DND-41 (cell line): Measurements from ENCODE around the gene CLUH.

Source experiments
- ATAC-seq: fragments of 200-7000 bp; cut with Tn5 transposase; 3 replicates; pipeline ENCODE4 v1.9.1; 2021; ENCODE audit warnings: low read depth; ENCODE audit not compliant: insufficient read depth
- DNase-seq: peaks from one replicate; pipeline ENCODE4 v3.0.0-alpha.2; 2020
- H2AFZ ChIP-seq: 2 replicates; pipeline ENCODE4 v1.6.0; 2012; ENCODE audit warnings: low read depth, low read length
- H3K27ac ChIP-seq: 2 replicates; pipeline ENCODE4 v1.5.1; 2012; ENCODE audit warnings: low read length, inconsistent platforms
- H3K27me3 ChIP-seq: fragments of 200-600 bp; sonication (generic); 2 replicates; pipeline ENCODE4 v1.6.0; 2012; ENCODE audit warnings: low read length, mild to moderate bottlenecking, inconsistent platforms; ENCODE audit not compliant: insufficient read depth, poor library complexity
- H3K36me3 ChIP-seq: 2 replicates; pipeline ENCODE4 v1.5.1; 2012; ENCODE audit warnings: low read length, inconsistent platforms; ENCODE audit not compliant: insufficient read depth
- H3K4me1 ChIP-seq: 2 replicates; pipeline ENCODE4 v1.5.1; 2012; ENCODE audit warnings: mild to moderate bottlenecking, low read length; ENCODE audit not compliant: insufficient read depth
- H3K4me2 ChIP-seq: 2 replicates; pipeline ENCODE4 v1.6.0; 2012; ENCODE audit warnings: mild to moderate bottlenecking, moderate library complexity, low read length, inconsistent platforms; ENCODE audit not compliant: insufficient read depth
- H3K4me3 ChIP-seq, 2 experiments: fragments of 200-600 bp in 1 of 2; shearing (Covaris generic) in 1 of 2; 2 replicates each; pipeline ENCODE4 v1.5.1; 2012 to 2016; ENCODE audit warnings: inconsistent platforms in 2 of 2, low read length in 2 of 2, mild to moderate bottlenecking in 2 of 2, low read depth in 1 of 2, moderate library complexity in 1 of 2
- H3K79me2 ChIP-seq: 2 replicates; pipeline ENCODE4 v1.6.0; 2012; ENCODE audit warnings: low read length, inconsistent platforms; ENCODE audit not compliant: insufficient read depth
- H3K9ac ChIP-seq: 2 replicates; pipeline ENCODE4 v1.6.0; 2012; ENCODE audit warnings: low read depth, mild to moderate bottlenecking, inconsistent platforms, low read length, moderate library complexity
- H3K9me3 ChIP-seq: 2 replicates; pipeline ENCODE4 v1.5.1; 2012; ENCODE audit warnings: low read length, moderate library complexity, mild to moderate bottlenecking, inconsistent platforms; ENCODE audit not compliant: insufficient read depth, severe bottlenecking
- H4K20me1 ChIP-seq: 2 replicates; pipeline ENCODE4 v1.6.0; 2012; ENCODE audit warnings: low read length; ENCODE audit not compliant: insufficient read depth
- EZH2 ChIP-seq: IDR thresholded peaks from 3 replicates; pipeline ENCODE4 v1.6.1; 2012; ENCODE audit warnings: borderline replicate concordance, low read depth, mild to moderate bottlenecking, moderate library complexity, low read length, inconsistent platforms; ENCODE audit not compliant: severe bottlenecking
- TF ChIP-seq, protein P1 (sequence below): IDR thresholded peaks from 2 replicates; pipeline ENCODE4 v1.5.1; 2012; ENCODE audit warnings: borderline replicate concordance, low read length, moderate library complexity, mild to moderate bottlenecking; ENCODE audit not compliant: poor library complexity, severe bottlenecking; ENCODE audit errors: extremely low read depth

CLUH gene

DNA sequence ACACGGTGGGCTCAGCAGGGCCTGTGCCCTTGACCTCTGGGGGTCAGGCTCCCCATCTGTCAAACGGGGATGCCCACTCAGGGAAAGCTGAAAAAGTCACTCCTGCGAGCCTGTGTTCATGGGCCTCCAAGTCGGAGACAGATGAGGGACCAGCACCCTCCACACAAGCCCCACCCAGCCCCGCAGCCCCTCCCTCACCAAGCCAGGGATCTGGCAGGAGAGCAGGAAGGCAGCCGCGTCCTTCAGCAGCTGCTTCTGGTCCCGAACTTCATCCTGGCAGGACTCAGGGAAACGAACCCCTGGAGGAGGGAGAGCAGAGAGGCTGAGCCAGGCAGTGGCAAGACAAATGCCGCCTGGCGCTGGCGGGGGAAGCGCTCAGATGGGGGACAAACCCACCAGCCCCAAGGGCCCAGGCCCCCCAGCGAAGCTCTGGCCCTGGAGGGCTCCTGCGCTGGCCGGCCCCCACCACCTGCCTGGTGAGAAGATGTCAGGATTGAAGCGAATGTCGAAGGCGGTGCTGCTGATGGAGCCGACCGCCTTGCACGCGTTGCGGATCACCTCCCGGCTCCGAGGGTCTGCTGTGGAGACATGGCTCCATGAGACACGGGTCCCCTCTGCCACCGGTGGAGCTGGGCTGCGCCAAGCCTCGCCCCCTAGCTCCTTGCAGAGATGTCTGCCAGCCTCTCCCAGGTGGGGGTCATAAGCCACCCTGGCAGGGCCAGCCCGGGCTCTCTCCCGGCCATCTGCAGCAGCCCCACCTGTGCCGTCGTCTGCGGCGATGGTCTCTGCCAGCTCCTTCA, 15.4 kb downstream of the CLUH start:
- Histone ChIP-seq H3K4me1 (no peaks in the 10 kb centered on the region), H3K27me3 (no peaks in the 10 kb centered on the region), H4K20me1 (peaks cover 40% of the 10 kb centered on the region), H3K9me3 (no peaks in the 10 kb centered on the region), H3K4me3 (no peak overlapping the region), H3K9ac (no peak overlapping the region), H3K79me2 (no peaks in the 10 kb centered on the region), H2AFZ (no peak overlapping the region), H3K4me2 (no peak overlapping the region), H3K36me3 (peaks cover 85% of the 10 kb centered on the region), H3K27ac (no peak overlapping the region)
- ATAC-seq (no peak), DNase-seq (no peak)
- TF ChIP-seq, protein P1, sequence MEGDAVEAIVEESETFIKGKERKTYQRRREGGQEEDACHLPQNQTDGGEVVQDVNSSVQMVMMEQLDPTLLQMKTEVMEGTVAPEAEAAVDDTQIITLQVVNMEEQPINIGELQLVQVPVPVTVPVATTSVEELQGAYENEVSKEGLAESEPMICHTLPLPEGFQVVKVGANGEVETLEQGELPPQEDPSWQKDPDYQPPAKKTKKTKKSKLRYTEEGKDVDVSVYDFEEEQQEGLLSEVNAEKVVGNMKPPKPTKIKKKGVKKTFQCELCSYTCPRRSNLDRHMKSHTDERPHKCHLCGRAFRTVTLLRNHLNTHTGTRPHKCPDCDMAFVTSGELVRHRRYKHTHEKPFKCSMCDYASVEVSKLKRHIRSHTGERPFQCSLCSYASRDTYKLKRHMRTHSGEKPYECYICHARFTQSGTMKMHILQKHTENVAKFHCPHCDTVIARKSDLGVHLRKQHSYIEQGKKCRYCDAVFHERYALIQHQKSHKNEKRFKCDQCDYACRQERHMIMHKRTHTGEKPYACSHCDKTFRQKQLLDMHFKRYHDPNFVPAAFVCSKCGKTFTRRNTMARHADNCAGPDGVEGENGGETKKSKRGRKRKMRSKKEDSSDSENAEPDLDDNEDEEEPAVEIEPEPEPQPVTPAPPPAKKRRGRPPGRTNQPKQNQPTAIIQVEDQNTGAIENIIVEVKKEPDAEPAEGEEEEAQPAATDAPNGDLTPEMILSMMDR, result no peak
- no peak for TF ChIP-seq EZH2

DNA sequence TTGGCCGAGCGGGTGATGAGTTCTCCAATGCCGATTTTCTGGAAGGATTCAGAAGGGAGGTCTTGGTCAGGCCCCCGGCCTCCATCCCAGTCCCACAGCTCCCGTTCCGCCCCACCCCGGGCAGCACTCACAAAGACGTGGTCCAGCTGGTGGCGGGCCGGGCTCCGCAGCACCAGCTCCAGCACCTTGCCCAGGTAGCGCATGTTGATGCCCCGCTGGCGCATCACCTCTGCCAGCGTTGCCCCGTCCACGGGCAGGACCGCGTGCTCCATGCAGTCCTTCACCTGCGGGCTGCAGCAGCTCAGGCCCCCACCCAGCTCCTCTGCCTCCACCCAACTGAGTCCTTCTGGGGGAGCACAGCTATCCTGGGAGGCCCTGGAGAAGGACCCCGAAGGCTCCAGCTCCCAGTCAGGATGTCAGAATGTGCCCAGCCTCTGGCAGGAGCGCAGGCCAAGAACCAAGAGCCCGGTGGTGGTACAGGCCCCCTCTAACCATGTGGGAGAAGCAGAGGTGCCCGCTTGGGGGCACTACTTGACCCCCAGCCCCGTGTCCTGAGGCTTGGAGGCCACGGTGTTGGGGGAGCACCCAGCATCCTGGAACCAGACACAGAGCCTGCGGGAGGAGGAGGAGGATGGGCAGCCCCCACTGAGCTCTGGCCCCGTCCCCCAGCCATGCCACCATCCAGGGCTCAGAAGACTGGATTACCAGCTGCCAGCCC, 16.2 kb downstream of the CLUH start:
- no peak overlapping the region for H2AFZ ChIP-seq
- H3K4me3 ChIP-seq, result no peak overlapping the region
- DNase-seq (peak; percentile 3), ATAC-seq (no peak)
- TF ChIP-seq, protein P1, result no peak
- no peak for TF ChIP-seq EZH2
- H3K4me2 ChIP-seq, result no peak overlapping the region
- H3K79me2 ChIP-seq, result no peaks in the 10 kb centered on the region
- no peaks in the 10 kb centered on the region for H3K4me1 ChIP-seq
- H3K36me3 ChIP-seq, result peaks cover 85% of the 10 kb centered on the region
- H3K27ac ChIP-seq, result no peak overlapping the region
- H3K9ac ChIP-seq, result no peak overlapping the region
- H3K27me3 ChIP-seq, result no peaks in the 10 kb centered on the region
- no peaks in the 10 kb centered on the region for H3K9me3 ChIP-seq
- H4K20me1 ChIP-seq, result peaks cover 38% of the 10 kb centered on the region

DNA sequence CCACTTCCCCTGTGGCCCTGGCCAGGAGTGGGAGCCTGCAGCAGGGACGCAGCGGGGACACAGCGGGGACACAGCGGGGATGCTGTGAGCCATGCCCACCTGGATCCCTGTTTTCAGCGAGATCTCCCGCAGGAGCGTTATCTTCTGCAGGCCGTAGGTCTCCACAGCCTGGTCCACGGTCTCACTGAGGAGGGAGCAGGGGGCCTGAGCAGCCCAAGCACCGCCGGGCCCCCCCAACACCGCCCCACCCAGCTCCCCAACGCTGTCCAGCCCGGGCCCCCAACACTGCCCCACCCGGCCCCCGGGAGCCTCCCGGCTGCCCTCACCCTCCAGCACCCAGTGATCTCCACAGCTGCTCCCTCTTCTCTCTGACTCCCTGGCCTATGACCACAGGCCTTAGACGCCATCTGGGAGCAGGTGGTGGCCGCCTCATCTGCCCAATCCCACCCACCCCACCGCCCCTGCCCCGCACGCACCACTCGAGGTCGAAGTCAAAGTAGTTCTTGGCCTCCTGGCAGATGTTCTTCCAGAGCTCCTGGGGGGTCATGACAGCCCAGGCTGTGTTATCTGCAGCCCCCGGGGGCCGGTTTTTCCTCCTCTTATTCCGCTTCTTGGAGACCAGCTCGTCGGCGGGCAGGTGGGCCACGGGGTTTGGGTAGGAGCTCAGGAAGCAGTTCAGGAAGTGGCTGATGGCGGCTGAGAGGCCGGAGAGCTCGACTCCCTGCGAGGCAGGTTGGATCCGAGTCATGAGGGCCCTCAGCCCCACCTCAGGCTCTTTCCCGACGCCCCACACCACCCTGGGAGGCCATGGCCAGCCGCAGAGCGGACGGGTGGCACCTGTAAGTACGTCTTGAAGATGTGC, 17.0 kb downstream of the CLUH start:
- H3K27ac ChIP-seq, result no peak overlapping the region
- ATAC-seq, result no peak
- peaks cover 80% of the 10 kb centered on the region for H3K36me3 ChIP-seq
- no peaks in the 10 kb centered on the region for H3K79me2 ChIP-seq
- H3K9ac ChIP-seq, result no peak overlapping the region
- peaks cover 36% of the 10 kb centered on the region for H4K20me1 ChIP-seq
- no peaks in the 10 kb centered on the region for H3K9me3 ChIP-seq
- H3K4me1 ChIP-seq, result no peaks in the 10 kb centered on the region
- H3K4me3 ChIP-seq, result no peak overlapping the region
- H3K27me3 ChIP-seq, result no peaks in the 10 kb centered on the region
- no peak overlapping the region for H2AFZ ChIP-seq
- no peak for DNase-seq
- TF ChIP-seq, protein P1, result no peak
- no peak for TF ChIP-seq EZH2
- no peak overlapping the region for H3K4me2 ChIP-seq
